GM19395 (cell line): ENCODE measurements around the gene HSPA1L.
"Not testable (repeated sequence)": the region's sequence is repeated elsewhere in the genome, so short reads cannot be mapped to it uniquely, and the experiment has no call there.

Experiments used
- ATAC-seq: cut with Tn5 transposase; IDR thresholded peaks from one replicate; pipeline ENCODE4 v1.9.1; 2021; ENCODE audit warnings: mild to moderate bottlenecking, moderate library complexity; ENCODE audit not compliant: unreplicated experiment

HSPA1L gene

DNA sequence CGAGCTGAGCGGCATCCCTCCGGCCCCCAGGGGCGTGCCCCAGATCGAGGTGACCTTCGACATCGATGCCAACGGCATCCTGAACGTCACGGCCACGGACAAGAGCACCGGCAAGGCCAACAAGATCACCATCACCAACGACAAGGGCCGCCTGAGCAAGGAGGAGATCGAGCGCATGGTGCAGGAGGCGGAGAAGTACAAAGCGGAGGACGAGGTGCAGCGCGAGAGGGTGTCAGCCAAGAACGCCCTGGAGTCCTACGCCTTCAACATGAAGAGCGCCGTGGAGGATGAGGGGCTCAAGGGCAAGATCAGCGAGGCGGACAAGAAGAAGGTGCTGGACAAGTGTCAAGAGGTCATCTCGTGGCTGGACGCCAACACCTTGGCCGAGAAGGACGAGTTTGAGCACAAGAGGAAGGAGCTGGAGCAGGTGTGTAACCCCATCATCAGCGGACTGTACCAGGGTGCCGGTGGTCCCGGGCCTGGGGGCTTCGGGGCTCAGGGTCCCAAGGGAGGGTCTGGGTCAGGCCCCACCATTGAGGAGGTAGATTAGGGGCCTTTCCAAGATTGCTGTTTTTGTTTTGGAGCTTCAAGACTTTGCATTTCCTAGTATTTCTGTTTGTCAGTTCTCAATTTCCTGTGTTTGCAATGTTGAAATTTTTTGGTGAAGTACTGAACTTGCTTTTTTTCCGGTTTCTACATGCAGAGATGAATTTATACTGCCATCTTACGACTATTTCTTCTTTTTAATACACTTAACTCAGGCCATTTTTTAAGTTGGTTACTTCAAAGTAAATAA, 2.2 kb upstream of the HSPA1L start:
- not testable (repeated sequence) for ATAC-seq

DNA sequence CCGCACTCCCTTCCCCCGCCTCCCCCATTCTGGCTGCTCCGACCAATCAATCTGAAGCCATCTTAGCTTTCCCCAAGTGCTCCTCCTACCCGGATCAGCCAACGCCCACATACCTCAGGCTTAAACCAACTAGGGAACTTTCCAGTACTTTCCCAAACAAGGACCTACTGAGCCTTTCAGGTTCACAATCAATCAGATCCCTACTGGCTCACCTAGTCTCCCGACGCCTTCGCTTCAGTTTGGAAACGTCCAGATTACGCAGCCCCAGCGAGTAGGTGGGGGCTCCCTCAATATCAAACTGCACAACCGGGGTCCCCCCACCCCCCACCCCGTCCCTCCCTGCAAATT, 432 bp downstream of the HSPA1L start:
- no peak for ATAC-seq

DNA sequence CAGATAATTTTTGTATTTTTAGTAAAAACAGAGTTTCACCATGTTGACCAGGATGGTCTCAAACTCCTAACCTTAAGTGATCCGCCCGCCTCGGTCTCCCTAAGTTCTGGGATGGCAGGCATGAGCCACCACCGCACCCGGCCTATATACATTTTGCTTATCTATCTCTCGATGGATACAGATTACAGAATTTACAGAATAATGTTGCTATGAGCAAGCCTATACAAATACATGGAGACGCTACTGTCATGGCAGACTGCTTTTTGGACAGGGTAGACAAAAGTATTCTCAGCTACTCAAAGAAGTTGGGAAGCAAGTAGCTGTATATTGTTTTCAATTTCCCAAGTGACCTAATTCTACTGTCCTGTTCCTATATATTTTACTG, 1.6 kb downstream of the HSPA1L start:
- ATAC-seq: no peak

DNA sequence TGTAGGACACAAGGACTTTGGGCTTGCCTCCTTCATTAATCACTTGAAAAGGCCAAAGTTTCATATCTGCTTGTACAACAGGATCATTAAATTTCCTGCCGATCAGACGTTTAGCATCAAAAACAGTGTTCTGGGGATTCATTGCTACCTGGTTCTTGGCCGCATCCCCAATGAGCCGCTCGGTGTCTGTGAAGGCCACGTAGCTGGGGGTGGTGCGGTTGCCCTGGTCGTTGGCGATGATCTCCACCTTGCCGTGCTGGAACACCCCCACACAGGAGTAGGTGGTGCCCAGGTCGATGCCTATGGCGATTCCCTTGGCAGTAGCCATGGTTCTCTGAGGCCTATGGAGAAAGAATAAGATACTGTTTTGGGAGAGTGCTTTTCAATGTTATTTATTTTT, 3.4 kb downstream of the HSPA1L start:
- no peak for ATAC-seq

DNA sequence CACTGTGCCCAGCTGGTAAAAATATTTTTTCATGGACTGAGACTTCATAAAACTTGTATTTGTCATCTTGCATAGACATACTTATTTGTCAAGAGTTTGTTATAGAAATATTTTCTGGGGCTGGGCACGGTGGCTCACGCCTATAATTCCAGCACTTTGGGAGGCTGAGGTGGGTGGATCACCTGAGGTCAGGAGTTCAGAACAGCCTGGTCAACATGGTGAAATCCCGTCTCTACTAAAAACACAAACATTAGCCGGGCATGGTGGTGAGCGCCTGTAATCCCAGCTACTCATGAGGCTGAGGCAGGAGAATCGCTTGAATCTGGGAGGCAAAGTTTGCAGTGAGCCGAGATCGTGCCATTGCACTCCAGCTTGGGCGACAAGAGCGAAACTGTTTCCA, 6.5 kb downstream of the HSPA1L start:
- ATAC-seq: not testable (repeated sequence)

DNA sequence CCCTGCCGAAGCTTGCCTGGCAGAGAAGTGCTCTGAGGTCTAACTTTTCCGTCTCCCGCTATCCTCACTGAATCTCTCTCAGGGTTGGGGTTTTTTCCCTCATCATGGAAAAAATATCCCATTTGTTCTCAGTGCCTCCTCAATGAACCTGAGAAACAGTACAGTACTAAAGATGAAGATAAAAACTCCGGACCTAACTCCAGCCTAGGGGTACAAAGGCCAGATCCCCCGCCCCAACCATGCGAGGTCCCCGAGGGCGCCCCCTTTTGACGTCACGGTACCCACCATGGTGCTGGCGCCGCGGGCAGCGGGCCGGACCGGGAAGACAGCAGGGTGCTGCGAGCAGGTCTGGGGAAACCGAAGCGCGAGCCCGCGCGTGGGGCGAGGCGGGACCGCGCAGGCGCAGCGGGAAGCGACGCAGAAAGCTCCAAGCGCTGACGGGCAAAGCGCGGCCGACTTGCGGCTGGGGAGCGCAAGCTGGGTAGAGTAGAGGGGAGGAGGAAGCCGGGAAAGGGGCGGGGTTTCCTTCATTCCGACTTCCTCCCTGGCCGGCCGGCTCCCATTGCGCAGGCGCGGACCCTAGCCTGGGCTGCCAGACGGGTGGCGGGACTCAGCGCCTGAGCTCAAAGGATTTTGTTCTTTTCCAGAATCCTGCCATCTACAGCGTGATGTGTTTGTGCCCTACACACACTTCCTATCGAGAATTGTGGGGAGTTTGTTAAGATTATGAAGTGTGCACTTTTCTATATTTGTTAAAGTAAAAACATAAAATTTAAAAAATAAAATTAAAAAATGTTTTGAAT, 8.4 kb downstream of the HSPA1L start, which contains the start of gene LSM2:
LSM2 (minus strand) TSS at position 497 of the 803 bp plus-strand sequence; CDS start at position 288, 209 bp downstream.
- ATAC-seq: peak; percentile 85

DNA sequence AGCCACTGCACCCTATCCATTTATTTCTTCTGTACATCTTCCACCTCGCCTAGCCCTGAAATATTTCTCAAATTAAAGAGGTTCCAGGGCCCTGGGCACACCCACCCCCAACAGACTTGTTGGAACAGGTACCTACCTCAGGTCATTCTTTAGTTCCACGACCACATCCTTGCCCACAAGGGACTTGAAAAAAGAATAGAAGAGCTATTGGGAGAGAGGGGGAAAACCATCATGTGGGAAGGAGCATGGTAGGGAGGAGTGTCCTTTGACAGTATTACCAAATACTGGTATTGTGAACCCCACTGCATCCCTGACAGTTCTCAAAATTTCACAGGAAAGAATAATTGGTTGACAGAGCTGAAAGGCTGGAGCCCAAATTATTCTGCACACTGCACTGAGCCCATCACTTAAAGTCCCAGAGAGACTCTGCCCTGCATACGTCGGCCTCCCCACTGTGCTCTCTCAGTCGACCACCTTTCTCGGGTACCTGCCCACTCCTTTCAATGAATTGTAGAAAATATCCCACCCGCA, 9.1 kb downstream of the HSPA1L start:
- ATAC-seq: peak; percentile 26

DNA sequence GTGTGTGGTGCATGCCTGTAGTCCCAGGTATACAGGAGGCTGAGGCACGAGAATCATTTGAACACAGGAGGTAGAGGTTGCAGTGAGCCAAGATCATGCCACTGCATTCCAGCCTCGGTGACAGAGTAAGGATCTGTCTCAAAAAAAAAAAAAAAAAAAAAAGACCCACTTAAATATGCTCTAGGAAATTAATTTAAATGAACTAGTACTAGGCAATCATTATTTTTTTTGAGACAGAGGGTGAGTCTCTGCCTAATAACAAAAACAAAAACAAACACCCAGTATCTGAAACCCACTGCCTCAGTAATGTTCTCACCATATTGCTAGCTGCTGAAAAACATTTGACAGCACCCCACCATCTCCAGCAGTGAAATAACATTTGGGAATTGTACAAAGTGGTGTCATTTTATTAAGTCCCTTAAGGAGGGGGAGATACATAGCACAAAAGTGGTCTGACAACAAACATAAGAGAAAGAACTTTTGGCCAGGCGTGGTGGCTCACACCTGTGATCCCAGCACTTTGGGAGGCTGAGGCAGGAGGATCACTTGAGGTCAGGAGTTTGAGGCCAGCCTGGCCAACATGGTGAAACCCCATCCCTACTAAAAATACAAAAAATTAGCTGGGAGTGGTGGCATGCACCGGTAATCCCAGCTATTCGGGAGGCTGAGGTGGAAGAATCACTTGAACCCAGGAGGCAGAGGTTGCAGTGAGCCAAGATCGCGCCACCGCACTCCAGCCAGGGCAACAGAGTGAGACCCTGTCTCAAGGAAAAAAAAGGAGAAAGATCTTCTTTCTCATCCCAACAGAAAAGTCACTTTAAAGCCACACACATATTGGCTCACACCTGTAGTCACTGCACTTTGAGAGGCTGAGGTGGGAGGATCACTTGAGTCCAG, 13.8 kb downstream of the HSPA1L start:
- not testable (repeated sequence) for ATAC-seq

DNA sequence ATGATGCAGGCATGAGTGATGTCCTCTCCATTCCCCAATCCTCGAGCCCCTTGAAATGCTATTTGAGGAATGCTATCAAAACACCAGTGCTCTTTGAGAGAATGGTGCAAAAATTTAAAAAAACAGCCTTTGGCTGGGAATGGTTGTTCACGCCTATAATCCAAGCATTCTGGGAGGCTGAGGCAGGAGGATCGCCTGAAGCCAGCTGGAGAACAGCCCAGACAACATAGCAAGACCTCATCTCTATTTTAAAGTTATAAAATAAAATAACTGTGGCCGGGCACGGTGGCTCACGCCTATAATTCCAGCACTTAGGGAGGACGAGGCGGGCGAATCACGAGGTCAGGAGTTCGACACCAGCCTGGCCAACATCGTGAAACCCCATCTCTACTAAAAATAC, 15.3 kb downstream of the HSPA1L start:
- ATAC-seq: no peak

DNA sequence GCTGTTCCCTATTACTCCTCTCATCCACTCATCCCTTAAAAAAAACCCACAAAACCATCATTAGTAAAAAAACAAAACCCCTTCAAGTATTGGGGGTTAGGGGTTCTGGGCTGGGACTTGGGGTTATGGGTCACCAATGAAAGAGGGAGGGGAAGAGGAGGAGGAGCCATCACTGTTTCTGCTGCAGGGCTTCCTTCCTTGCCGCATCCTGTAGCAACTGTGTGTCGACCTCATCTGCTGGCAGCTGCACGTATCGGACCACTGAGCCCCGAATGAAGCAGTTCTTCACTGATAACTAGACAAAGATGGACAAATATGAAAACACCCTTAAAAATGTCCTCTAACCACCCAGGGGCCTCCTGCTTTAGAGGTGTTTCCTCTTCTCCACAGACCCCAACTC, 17.5 kb downstream of the HSPA1L start:
- ATAC-seq: no peak

DNA sequence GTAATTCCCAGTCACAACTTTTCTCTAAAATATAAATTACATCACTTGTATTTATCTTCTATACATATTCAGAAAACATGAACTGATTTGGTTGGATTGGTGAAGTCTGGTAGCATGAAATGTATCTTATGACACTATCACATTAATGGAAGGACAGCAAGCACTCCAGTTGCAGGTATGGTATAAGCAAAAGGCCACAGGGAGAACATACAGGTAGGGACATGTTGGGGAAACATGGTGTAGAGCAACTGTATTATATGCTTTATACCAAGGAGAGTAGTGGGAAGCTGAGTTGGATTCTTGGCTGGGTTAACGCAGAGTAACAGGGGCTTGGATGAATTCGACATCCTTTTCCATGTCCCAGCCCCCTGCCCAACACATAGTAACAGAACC, 18.1 kb downstream of the HSPA1L start:
- ATAC-seq: no peak

DNA sequence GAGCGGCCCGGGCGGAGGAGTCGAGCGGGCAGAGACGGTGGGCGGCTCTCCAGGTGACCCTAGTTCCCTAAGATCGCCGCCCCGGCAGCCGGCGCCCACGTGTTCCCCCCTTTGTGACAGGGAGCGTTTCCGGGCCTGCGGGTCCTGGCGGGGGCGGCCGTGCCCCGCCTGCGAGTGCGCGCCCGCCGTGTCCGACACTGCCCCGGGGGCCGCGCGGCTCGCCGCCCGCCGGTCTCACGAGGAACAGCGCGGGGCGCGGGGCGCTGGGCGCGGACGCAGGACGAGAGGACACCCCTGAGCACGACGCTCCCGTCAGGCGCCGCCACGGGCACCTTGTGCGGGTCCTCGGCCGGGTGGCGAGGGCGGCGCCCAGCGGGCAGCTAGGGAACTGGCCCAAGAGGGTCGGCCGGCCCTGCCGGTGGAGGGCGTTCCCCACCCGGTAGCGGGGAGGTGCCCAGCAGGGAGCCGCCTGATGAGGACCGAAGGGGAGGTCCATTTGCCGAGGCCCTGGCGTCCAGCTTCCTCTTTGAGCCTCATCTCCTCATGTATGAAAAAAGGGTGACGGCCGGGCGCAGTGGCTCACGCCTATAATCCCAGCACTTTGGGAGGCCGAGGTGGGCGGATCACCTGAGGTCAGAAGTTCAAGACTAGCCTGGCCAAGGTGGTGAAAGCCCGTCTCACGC, 19.3 kb downstream of the HSPA1L start, which contains the start of gene VARS1:
VARS1 (minus strand) TSS at position 137 of the 683 bp plus-strand sequence. CDS start 535 bp downstream, outside the sequence.
- ATAC-seq: peak; percentile 62

DNA sequence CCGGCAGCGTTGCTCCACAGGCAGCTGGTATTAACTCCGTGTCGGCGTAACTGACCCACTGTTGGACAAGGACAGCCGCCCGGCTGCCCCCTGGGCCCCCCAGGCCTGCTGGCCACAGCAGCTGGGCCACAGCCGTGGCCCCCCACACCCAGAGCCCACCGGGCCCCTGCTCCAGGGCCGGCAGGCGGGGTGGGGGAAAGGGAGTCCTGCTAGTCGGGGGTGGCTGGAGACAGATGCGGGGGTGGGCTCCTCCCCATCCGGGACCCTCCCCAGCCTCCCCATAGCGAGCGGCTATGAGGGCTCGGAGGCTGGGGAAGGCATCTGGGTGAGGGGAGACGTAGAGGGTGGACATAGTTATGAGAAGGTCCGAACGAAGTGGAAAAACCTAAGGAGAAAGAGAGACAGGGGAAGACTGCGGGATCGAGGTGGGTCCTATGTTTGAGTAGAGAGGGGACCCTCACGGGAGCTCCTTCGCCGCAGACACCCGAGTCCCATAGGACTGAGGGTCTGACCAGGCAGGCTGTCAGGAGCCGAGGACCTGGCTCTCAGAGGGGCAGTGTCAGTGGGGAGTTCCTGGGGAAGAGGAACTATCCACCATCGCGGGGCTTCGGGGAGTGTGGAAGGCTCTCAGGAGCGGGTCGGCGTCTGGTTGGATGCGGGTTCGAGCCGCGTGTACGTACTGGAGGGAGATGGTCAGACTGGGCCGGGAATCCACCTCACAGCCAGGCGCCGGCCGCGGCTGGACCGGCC, 20.0 kb downstream of the HSPA1L start:
- ATAC-seq: peak; percentile 32

DNA sequence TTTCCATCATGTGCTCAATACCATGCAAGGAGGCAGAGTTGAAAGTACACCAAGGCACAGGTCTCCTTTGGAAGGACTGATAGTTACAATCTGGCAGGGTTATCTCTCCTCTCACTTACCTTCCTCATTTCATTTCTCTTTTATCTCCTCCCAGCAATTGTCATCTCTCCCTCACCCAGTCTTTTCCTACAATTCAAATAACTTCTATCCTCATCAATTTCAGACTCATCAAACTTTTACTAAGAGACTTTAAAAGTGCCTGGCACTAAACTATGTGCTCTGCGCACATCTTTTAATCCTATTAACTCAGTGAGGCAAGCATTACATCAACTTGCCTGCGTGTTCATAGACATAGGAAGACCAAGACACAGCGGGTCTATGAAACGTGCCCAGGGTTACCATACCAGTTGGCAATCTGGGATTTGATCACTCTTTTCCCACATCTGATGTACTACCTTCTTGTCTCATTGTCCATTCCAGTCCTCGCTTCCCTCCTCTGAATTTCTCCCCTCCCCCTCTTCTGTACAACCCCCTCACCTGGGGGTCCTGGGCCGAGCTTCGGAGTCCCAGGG, 20.7 kb downstream of the HSPA1L start:
- no peak for ATAC-seq

DNA sequence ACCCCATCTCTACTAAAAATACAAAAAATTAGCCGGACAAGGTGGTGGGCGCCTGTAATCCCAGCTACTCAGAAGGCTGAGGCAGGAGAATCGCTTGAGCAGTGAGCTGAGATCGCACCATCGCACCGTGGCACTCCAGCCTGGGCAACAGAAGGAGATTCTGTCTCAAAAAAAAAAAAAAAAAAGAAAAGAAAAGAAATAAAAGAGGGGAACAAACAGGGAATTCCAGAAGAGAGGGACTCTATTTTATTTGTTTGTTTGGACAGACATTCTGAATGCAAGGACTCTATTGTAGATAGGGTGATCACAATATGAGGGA, 21.2 kb downstream of the HSPA1L start:
- not testable (repeated sequence) for ATAC-seq

DNA sequence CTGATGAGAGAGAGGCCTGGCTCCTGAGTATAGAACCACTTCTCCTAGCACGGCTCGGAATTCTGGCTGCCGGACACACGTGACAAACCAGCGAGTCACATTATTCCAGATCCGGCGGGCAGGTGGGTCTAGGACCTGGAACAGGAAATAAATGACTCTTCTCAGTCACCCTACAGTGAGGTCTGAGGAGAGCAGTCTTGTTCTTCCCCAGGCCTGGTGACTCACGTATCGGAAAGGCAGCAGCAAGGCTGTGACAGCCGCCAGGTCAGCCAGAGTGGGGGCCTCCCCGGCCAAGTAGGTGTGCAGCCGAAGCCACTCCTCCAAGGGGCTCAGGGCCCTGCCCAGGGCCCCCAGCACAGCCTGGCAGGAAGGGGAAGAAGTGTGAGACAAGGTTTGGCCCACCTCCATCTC, 22.3 kb downstream of the HSPA1L start:
- ATAC-seq: no peak

DNA sequence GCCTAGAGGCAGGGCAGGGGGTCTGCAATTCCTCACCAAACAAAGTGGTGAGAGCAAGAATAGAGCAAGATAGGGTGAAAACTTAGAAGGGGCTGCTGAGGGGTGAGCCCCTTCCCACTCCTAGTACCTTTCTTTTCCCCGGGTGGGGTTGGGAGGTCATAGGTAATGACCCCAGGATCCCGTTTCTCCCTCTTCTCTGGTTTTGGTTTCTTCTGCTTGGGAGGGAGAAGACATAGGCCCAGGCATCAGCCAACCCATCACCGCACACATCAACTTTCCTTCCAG, 23.1 kb downstream of the HSPA1L start:
- no peak for ATAC-seq

DNA sequence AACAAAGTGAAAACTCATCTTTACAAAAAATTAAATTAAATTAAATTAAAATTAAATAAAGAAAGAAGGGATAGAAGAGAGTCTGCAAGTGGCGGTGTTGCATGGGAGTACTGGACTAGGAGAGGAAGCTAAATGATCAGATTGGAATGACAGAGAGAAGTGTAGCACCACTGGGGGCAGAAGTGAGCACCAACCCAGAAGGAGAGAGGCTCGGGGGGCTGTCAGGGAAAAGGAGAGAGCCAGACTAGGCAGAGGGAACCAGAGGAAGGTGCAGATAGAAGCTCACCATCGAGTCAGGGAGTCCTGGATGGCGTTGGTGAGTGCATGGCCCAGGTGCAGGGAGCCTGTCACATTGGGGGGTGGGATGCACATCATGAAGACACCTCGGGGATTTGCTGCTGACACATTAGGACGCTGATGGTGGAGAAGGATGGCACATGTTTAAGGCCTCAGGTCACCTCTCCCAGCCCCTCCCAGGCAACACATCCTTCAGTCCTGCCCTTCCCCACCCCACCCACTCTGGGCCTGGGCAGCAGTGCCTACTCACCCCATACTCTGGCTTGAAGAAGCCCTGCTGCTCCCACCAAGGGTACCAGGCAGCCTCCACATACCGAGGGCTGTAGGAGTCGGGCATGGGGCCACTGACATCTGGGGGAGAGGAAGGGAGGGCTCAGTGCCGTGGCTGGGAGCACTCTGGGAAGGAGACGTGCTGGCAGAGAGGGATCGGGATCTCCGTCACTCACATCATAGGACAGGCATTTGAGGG, 23.6 kb downstream of the HSPA1L start:
- ATAC-seq: no peak

DNA sequence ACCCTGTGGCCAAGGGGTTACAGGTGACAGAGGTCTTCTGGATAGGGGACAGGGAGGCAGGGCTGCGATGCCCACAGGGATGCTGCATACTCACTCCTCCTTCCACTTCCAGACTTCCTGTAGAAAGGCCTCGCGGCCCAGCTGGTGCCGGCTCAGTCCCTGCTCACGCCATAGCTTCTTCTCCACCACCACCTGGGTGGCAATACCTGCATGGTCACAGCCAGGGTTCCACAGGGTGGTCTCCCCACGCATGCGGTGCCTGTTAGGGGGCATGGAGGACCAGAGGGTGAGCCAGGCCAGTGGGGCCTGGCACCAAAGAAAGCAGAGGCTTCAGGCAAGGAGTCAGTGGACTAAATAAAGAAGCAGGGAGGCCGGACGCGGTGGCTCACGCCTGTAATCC, 29.6 kb downstream of the HSPA1L start:
- no peak for ATAC-seq
